Myometrial cell (primary cell): ENCODE results near the gene IVNS1ABP. TPM values are rescaled to one million over a fixed set of nuclear protein-coding genes. Genes with fewer than 3 reads are reported as not detected.

Experiments
- total RNA-seq: library from RNA; depleted of rRNA; stranded (reverse); fragments of >200 nt; gene quantifications from 2 replicates; pipeline ENCODE4 v1.2.3, GENCODE V29; 2015

IVNS1ABP gene
- 14.9 and 17.3 TPM in 2 replicates for total RNA-seq

GRCh38 chr1:185317034-185317885 lies at the start of gene IVNS1ABP:
TSS of gene IVNS1ABP (minus strand) at chr1:185317243. CDS start at chr1:185309493, 7,750 bp downstream.

Other genes starting within 250 kb of the IVNS1ABP start
- 13.3 and 13.8 TPM in 2 replicates for gene TRMT1L, start 160.3 kb downstream of the IVNS1ABP start, total RNA-seq
- gene SWT1, start 160.1 kb downstream of the IVNS1ABP start, total RNA-seq, result 2.3 and 4.3 TPM in 2 replicates